GM19372 (cell line): ENCODE data around the gene NPAS3.

Source experiments
- ATAC-seq: cut with Tn5 transposase; IDR thresholded peaks from one replicate; pipeline ENCODE4 v1.9.1; 2021; ENCODE audit warnings: mild to moderate bottlenecking, low read depth, moderate library complexity; ENCODE audit not compliant: unreplicated experiment

Gene NPAS3

DNA sequence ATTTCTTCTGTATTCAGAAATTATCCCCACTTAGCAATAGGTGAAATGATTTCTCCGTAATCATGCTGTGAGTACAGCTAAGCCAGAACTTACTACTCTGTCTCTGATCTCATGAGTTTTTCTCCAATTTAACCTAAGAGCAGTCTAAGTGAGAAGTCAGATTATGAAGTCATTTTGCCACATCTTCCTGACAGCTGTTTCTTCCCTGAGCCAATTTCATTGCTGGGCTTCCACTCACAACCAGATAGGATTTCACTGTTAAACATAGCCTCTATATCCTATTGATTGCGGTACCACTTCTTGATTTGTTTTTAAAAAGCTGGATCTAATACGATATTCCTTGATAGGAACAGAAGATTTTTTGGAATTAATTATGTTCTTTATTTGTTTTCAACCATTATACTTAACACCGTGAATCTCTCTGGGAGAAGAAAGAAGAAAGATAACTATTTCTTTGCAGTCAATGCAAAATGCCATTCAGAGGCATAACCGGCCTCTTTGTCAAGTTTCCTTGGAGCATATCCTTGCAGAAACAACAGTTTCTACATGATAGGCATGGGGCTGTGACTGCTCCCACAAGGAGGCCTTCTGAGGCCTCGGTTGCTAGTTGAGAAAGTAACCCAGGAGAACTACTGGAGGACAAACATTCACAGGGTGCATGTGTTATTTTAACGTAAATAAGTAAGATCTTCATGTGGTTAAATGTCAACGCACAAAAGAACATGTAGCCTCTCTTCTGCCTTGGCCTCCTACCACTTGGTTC lies 212.2 kb downstream of the NPAS3 start:
- no peak for ATAC-seq

DNA sequence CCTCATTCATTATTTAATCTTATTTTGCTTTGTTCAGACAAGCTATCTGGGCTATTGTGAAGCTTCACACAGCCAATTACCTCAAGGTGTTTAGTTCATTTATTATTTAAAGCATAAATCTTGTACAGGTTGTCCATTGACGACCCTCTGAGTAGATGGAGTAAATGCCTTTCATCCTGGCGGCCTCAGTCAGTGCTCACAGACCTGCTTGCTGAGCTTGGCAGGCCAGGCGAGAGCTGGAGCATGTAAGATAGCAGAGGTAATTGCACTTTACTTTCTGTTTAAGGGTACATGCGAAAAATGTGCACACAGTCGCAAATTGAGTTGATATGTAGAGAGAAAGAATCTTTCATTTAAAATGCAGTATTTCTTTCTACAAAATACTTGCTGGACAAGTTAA lies 224.4 kb downstream of the NPAS3 start:
- ATAC-seq, result no peak

DNA sequence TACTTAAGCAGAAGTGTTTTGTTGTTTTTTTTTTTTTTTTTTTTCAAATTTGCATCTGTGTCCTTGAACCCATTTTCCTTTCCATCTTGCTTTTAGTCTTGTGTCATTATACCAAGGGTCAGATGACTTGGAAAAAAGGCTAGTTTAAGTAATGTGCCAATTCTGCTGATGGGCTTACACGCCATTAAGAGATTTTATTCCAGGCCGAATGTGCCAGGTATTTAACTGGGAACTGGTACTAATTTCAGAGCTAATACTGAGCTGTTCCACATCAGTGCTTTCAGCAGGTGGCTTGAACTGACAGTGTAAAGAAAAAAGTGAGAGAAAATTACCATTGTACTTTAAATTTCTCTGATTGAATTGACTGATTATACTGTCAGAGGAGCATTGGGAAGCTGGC lies 224.9 kb downstream of the NPAS3 start:
- ATAC-seq, result no peak

DNA sequence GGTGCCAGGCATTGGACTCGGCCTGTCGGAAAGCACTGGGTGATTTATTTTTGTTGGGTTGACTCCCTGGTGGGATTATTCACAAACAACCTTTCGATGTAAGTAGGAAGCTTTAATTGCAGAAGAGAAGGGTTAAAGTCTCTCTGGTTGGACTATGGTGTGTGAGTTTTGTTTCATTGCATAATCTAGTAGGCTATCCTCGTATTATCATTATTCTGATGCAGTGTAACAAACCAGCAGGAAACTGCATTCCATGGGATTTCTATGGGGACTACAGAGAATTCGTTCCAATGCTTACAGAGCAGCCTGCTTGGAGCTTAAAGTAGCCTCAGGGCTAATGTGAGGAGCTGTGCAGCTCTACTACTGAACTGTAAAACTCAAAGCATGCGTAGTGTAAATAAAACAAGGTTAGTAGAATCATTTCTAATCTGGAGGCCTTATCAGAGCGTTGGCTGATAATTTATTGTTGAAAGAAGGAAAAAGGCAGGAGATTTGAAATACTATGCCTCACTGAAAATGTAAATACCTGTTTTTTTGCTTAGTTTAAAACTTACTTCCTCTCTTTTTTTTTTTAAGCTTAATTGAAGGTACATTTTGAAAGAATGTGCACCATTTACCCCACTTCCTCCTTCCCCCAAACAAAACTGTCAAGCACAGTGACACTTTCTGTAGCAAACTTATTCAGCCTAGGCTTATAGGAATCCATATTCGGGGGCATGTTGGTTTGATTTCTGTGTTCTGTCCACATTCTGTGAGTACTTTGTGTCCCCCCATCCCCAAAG lies 226.7 kb downstream of the NPAS3 start:
- ATAC-seq, result no peak

DNA sequence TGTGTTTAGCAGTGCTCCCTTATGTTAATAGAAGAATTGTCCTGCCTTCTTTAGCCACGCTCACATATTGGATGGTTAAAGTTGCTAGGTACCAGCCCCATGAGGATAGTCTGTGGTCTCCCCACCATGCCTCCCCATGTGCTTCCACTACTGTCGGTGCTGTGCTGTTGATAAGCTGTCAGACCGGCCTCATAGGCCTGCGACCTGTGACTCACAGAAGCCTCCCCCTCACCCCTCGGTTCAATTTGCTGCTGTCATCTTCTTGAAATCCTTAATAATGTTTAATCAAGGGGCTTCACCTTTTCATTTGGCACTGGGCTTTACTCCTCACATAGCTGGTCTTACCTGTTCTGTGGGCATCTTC lies 227.2 kb downstream of the NPAS3 start:
- ATAC-seq, result no peak

DNA sequence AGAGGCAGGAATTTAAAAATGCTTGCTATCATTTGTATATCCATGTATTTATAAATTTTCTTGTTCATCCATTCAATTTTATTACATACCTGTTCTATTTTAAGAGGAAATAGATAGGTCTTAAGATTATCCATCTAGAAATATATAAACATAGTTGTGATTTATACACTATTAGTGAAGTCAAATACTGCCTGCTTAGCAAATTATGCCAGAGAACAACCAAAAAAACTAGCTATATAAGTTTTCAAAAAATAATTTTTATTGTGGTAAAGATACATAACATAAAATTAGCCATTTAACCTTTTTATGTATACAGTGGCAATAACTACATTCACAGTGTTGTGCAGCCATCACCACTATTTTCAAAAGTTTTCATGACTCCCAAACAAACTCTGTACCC lies 237.3 kb downstream of the NPAS3 start:
- no peak for ATAC-seq

DNA sequence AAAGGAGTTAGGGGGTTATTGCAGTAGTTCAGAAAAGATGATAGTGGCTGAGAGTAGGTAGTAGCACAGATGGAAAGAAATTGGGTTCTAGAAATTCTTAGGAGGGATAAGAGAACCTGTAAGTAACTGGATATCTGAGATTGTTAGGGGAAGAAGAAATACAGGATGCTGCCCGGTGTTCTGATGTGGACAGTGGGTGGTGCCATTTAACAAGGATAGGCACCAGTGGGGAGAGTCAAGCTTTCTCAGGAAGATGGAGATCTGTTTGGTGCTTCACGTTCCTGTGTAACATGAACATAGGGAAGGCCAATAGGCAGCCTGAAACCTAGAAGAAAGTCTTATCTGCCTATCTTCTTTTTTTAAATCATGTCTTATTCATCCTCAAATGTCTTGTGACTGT lies 245.9 kb downstream of the NPAS3 start:
- ATAC-seq, result no peak

DNA sequence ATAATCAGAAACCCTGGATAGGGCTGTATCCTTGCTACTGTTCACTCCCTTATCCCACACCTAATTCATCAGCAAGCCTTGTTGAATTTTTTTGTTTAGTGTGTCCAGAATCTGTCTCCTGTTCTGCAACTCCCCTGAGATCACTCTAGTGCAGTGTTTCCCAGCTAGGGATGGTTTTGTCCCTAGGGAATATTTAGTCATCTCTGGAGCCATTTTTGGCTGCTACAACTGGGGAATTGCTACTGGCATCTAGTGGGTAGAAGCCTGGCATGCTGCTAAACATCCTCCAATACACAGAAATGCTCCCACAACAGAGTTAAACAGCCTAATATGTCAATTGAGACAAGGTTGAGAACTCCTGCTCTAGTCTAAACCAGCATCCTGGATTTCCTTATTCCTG lies 248.0 kb downstream of the NPAS3 start:
- no peak for ATAC-seq

DNA sequence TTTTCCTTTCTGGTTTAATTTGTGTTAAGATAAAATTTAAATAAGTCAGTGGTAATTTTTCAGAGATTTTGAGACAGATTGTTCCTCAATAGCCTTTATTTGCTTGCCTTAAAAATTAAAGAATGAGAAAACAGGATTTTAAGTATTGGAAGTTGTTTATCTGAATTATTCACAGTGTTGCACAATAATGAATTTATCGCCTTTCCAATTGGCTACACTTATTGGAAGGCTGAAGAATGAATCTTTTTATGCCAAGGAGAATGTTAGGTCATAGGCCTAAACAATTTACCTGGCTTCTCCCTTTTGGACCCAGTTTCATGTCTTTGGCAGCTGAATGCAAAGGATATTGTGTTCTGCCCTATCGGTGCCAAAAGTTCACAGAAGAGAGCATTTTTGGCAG lies 250.2 kb downstream of the NPAS3 start:
- no peak for ATAC-seq

DNA sequence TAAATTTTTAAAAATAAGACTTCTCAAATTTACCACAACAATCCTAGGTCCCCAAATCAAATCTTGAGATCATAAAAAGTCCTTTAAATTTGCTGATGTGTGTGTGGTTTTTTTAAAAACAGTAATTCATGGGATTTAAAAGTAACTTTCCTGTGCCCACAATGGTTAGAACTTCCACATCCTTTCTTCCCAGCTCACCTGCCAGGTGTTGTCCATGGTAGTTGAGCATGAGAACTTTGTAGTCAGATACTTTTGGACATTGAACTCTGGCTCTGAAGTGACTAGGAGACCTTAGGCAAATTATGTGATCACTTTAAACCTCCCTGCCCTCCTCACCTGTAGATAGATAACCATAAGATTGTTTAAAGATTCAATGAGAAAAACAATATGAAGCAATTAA lies 253.2 kb downstream of the NPAS3 start:
- no peak for ATAC-seq

DNA sequence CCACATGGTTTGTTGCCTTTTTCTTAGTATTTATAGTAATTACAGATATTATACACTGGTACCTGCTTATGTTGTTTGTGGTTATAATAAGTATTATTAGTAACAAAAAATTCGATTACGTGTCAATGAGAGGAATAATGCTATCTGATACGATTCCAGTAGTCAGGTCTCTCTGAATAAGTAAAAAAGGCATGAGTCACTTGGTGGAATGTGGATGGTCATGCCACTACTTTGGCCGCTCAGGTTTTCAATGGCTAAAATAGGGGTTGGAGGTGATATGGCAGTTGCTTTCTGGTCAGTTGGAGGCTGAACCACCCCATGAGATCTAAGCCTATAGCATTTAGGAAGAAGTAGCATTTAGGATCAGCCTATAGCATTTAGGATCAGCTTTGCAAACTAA lies 255.9 kb downstream of the NPAS3 start:
- ATAC-seq, result no peak

DNA sequence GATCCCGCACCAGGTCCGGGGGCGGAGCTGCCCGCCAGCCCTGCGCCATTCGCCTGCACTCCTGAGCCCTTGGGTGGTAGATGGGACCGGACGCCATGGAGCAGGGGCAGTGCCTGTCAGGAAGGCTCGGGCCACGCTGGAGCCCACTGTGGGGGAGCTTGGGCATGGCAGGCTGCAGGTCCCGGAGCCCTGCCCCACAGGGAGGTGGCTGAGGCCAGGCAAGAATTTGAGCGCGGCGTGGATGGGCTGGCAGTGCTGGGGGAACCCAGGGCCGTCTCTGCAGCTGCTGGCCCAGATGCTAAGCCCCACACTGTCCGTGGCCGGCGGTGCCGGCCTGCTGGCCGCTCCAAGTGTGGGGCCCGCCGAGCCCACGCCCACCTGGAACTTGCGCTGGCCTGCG lies 260.0 kb downstream of the NPAS3 start:
- no peak for ATAC-seq

DNA sequence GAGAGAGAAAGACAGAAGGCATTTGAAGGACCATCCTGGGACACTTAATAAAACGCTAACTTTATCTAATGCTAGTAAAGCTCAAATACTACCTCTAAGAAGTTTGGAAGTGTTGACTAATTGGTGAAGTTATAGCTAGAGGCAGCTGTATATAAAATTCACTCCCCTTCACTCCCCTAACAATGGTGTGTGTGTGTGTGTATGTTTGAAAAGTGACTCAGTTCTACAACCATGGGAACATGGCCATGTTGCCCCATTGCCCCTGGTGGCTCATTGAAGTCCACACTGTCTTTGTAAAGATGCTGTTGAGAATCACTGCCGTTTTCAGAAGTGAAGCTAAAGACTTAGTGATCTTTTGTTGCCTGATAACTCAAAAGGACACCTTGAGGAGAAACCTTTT lies 262.4 kb downstream of the NPAS3 start:
- ATAC-seq, result no peak

DNA sequence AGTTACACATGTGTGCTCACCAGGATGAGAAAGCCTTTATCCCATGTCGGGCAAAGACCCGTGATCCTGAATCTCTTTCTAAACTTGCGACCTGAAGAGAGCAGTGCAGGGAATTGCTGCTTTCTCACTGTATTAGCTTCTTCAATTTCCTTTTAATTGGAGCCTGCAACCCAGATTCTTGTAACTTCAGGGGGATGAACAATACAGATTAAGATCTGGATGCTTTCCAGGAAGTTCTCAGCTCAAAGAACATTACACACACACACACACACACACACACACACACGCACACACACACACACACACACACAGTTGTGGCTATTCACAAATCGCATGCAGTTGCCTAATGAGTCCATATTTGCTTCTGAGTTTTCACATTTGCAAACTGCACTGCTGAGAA lies 268.3 kb downstream of the NPAS3 start:
- no peak for ATAC-seq

DNA sequence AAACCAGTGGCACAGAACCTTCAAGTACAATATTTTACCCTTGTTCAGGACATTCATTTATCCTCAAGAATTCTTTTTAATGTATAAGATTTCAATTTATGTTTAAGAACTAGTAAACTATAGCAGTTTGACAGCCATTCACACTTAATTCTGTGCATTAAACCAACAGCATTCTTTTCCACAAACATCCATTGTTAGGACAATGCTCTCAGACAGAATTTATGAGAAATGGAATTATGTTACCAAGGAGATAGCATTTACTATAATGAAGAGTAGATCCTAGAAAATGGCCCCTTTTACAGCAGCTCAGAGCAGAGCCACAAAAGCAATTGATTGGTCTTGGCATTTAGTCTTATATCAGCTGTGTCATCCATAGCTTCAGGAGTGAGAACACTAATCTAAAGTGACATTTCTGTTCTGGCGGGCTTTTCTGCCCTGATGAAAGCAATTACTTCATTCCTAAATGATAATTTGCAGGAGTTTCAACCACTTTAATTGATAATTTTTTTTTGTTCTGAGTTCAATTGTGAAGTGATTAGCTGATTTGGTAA lies 268.9 kb downstream of the NPAS3 start:
- no peak for ATAC-seq

DNA sequence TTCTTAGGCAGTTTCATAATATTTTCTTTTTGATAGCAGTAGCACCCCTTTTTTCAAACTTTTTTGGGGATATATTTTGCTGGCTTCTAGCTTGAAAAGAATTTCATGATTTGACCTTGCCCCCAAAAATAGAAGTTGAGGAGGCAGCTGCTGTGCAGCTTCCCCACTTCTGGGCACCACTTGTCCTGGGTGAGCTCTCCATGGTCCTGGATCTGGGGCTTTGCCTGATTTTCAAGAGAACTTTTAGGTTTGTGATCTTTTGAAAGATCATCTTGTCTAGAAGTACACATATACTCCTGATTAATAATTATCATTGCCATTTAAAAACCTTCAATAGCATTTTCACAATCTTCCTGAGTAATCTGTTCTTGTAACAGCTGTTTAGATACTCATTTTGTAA lies 271.6 kb downstream of the NPAS3 start:
- no peak for ATAC-seq

DNA sequence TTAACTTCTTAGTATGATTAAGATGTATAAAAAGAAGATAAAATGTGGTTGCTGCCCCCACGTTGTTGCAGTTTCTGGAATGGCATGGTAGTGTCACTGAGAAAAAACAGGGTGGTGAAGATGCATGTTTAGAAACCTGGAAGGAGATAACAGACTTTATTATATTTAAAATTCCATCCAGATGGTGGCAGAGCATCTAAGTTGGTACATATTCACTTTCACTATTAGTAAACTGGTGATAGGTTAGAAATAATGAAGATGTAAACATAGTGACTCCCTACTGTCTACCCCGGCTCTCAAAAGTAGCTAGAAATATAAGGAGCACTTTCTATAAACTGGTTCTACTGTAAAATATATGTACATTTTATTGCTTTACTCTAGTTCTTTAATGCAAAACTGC lies 279.3 kb downstream of the NPAS3 start:
- no peak for ATAC-seq

DNA sequence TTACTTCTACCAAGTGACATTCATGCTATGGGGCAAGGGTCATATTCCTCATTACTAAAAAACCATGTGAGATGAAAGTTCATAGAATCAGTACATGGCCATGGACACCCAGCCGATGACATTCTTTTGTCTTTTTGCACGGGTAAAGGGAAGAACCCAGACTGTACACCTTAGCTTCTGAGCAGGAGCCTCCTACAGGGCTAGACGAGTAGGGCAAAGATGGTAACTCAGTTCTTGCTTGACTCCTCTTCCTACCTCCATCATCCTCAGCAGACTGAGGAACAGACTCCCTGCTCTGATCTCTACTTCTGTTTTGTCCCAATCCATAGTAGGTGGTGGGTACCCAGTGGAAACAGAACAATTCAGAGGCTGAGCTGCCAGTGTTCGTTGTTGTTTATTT lies 281.3 kb downstream of the NPAS3 start:
- ATAC-seq, result no peak

DNA sequence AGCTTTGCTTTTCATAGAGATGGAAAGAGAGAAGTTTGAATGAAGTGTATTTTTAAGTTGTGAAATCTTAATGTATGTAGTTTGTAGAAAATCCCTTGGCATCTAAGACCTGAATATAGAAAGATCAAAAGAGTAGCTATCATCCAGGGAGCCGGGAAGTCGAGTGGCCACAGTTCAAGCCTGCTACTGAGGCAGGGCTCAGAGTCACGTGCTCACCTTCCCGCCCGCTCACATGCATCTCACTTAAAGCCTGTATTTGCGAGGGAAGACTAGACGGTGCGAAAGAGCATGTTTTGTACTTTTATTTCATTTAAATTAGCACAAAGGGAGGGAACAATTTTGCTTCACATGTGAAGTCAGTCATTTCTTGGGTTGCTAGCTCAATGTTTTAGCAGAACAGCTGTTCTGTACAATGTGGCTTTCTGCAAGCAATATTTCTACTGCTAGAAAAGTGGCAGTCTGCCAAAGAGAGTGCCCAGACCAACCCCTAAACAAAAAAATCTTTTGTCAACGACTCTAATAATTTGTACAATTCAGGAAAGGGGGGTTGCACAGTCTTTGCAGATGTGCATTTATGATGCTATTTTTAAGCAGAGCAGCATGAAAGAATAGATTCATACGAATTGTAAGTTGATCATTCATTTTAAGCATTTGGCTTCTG lies 290.7 kb downstream of the NPAS3 start:
- ATAC-seq, result no peak

DNA sequence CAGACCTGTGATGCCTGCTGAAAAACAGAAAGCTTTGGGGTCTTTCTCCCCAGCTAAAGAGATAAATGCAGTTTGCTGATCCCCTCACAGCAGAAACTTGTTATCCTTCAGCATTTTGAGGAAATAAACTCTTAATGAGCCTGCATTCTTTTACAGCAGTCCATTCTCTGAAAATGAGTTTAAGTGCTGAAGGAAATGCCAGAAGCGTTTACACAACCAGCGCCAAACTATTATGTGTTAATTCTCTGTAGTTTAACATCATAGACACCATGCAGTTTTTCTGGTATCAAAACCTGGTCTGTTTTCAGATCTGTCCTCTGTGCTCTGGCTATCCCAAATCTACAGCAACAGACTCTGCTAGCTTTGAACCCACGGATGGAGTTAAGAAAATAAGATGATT lies 291.3 kb downstream of the NPAS3 start:
- no peak for ATAC-seq

DNA sequence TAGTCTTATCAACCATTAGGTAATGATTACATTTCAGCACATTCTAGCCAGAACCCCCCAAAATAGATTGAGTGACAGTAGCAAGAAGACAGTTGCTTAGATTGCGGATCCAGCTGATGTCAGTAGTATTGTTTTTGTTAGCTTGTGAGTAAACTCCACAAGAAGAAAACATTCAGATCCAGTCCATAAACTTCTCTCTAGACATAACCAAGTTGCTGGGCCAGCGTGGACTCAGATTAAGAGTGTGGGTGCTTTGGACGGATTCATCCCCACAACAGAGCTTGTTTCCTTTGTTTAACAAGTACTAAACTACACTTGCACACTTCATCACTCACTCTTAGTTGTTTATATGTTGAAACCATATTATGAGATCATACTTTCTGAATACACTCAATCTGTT lies 293.4 kb downstream of the NPAS3 start:
- no peak for ATAC-seq
